ENCODE results near the gene CDCP1. TPM values are rescaled to one million over a fixed set of nuclear protein-coding genes. Genes with fewer than 3 reads are reported as not detected.
A peak's percentile ranks its signal among the peaks of the same experiment; 100 is the strongest.

CDCP1 gene
- total RNA-seq, 2 experiments from 2014 or later = 1.7 to 1.8 TPM

DNA sequence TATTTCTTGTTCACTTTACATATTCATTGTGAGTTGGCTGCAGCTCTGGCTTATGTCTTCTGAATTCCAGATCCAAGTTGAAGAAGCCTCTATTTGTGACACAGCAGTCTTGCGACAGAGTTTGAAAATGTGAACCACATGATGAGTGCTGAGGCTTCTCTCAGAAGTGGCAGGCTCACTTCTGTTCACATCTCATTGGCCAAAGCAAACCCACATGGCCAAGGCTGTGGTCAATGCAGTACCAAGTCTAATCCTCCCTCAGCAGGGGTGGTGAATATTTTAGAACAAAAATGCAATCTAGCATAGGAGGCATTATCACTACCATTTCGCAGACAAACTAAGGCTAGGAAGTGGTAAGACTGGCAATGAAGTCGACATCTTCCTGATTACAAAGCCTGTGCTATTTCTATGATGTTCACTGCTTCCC, 45.2 kb downstream of the CDCP1 start:
- intact Hi-C loops (cut with DNase I, micrococcal nuclease) = no loop called here
- Histone ChIP-seq H3K9me3 (ENCODE audit: control insufficient read depth in 1 of 2, insufficient read depth in 1 of 2, low read length in 2 of 2) (no peaks in the 10 kb centered on the region), H3K36me3 (ENCODE audit: insufficient read depth, low read length) (no peaks in the 10 kb centered on the region), H3K4me1 (ENCODE audit: insufficient read depth, low read length) (peaks cover 21% of the 10 kb centered on the region), H3K27me3 (ENCODE audit: control insufficient read depth in 1 of 2, insufficient read depth in 2 of 2, low read length in 2 of 2) (peaks cover 4 to 10% of the 10 kb centered on the region in 2 experiments), H3K27ac (ENCODE audit: low read depth in 1 of 2, low read length in 2 of 2) (no peak overlapping the region), H3K4me3 (ENCODE audit: low read length) (no peak overlapping the region)
- Mint-ChIP-seq H3K27me3 (peaks cover 21% of the 10 kb centered on the region), H3K9me3 (no peaks in the 10 kb centered on the region), H3K27ac (no peak overlapping the region), H3K4me3 (peak overlapping the region; percentile 10), H3K36me3 (ENCODE audit: low read depth) (no peaks in the 10 kb centered on the region), H3K4me1 (ENCODE audit: low read depth) (peaks cover 38% of the 10 kb centered on the region)
- CTCF ChIA-PET = no interaction called here
- ATAC-seq (ENCODE audit: poor library complexity) (no peak), DNase-seq (peak in 3 of 14 experiments; percentile 17 to 38 (median 33))
- TF ChIP-seq, protein P1, sequence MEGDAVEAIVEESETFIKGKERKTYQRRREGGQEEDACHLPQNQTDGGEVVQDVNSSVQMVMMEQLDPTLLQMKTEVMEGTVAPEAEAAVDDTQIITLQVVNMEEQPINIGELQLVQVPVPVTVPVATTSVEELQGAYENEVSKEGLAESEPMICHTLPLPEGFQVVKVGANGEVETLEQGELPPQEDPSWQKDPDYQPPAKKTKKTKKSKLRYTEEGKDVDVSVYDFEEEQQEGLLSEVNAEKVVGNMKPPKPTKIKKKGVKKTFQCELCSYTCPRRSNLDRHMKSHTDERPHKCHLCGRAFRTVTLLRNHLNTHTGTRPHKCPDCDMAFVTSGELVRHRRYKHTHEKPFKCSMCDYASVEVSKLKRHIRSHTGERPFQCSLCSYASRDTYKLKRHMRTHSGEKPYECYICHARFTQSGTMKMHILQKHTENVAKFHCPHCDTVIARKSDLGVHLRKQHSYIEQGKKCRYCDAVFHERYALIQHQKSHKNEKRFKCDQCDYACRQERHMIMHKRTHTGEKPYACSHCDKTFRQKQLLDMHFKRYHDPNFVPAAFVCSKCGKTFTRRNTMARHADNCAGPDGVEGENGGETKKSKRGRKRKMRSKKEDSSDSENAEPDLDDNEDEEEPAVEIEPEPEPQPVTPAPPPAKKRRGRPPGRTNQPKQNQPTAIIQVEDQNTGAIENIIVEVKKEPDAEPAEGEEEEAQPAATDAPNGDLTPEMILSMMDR (IDR thresholded peaks at IDR 0.05) = no peak
- POLR2A ChIA-PET = interaction anchor here (1.6 kb wide), 1 partner anchor 17 kb away, joined by 6 read pairs; no protein-coding TSS in a partner anchor

DNA sequence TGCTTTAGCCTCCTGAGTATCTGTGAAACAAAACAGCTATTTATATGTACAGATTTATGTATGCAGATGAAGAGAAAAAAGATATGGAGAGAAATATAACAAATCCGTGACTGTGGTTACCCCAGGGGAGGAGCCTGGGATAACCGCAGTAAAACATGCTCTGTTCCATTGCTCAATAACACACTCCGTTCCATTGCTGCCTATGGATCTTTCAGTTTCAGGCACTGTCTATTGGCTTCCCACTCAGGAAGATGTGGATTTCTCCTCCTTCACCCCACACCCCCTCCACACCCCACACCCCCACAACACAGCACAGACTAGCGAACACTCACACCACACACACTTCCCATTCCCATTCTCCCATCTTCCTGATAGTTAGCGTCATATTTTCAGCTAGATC, 47.9 kb downstream of the CDCP1 start:
- H3K36me3 ChIP-seq (ENCODE audit: insufficient read depth, low read length) = no peaks in the 10 kb centered on the region
- no peak overlapping the region for H3K27ac ChIP-seq (ENCODE audit: low read depth in 1 of 2, low read length in 2 of 2)
- H3K36me3 Mint-ChIP-seq (ENCODE audit: low read depth) = no peaks in the 10 kb centered on the region
- TF ChIP-seq, protein P1 (IDR thresholded peaks at IDR 0.05) = no peak
- H3K9me3 ChIP-seq (ENCODE audit: control insufficient read depth in 1 of 2, insufficient read depth in 1 of 2, low read length in 2 of 2) = peaks cover 0 to 8% of the 10 kb centered on the region in 2 experiments
- intact Hi-C loops (cut with DNase I, micrococcal nuclease) = no loop called here
- peaks cover 16% of the 10 kb centered on the region for H3K27me3 Mint-ChIP-seq
- ChIA-PET CTCF (no interaction called here), POLR2A (no interaction called here)
- DNase-seq = no peak
- peaks cover 4% of the 10 kb centered on the region for H3K4me1 ChIP-seq (ENCODE audit: insufficient read depth, low read length)
- peaks cover 12% of the 10 kb centered on the region for H3K4me1 Mint-ChIP-seq (ENCODE audit: low read depth)
- H3K27me3 ChIP-seq (ENCODE audit: control insufficient read depth in 1 of 2, insufficient read depth in 2 of 2, low read length in 2 of 2) = peaks cover 4 to 10% of the 10 kb centered on the region in 2 experiments
- H3K4me3 Mint-ChIP-seq = no peak overlapping the region
- no peak for ATAC-seq (ENCODE audit: poor library complexity)
- H3K4me3 ChIP-seq (ENCODE audit: low read length) = no peak overlapping the region
- H3K27ac Mint-ChIP-seq = no peak overlapping the region
- H3K9me3 Mint-ChIP-seq = no peaks in the 10 kb centered on the region

DNA sequence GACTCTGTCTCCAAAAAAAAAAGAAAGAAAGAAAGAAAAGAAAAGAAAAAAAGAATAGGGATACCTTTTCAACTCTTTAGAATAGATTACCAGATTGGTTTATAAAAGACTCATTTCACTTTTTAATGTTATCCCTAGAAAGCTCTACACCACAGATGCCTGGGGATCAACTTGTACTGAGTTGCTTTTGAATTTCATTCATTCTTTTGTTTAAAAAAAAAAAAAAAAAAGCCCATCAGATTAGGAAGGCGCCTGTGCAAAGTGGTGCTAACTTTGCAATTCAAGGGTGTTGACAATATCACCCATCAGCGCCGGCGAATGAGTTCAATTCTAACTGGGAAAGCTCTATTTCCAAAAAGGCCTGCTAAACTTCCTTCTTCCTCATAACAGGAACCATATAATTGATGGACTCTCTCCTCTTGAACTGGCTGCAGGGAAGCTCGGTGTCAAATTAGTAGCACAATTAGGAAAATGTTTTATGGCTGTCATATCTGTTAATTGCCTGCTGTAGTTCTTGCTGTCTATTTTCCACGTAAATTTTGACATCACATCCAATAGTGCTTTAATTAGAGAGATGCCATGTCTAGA, 48.8 kb downstream of the CDCP1 start:
- H3K36me3 ChIP-seq (ENCODE audit: insufficient read depth, low read length) = no peaks in the 10 kb centered on the region
- peaks cover 4% of the 10 kb centered on the region for H3K4me1 ChIP-seq (ENCODE audit: insufficient read depth, low read length)
- no peak overlapping the region for H3K4me3 ChIP-seq (ENCODE audit: low read length)
- no peak overlapping the region for H3K27ac ChIP-seq (ENCODE audit: low read depth in 1 of 2, low read length in 2 of 2)
- no peak for ATAC-seq (ENCODE audit: poor library complexity)
- intact Hi-C loops (cut with DNase I, micrococcal nuclease) = no loop called here
- TF ChIP-seq, protein P1 (IDR thresholded peaks at IDR 0.05) = no peak
- Mint-ChIP-seq H3K27ac (no peak overlapping the region), H3K27me3 (peaks cover 12% of the 10 kb centered on the region), H3K4me3 (no peak overlapping the region), H3K4me1 (ENCODE audit: low read depth) (peaks cover 8% of the 10 kb centered on the region), H3K9me3 (no peaks in the 10 kb centered on the region), H3K36me3 (ENCODE audit: low read depth) (peaks cover 6% of the 10 kb centered on the region)
- peaks cover 4 to 10% of the 10 kb centered on the region in 2 experiments for H3K27me3 ChIP-seq (ENCODE audit: control insufficient read depth in 1 of 2, insufficient read depth in 2 of 2, low read length in 2 of 2)
- CTCF ChIA-PET = no interaction called here
- no peak for DNase-seq
- POLR2A ChIA-PET = interaction anchor here (0.7 to 1.4 kb wide), 3 partner anchors 8 to 141 kb away, joined by 3 to 6 read pairs (median 4); no protein-coding TSS in a partner anchor
- H3K9me3 ChIP-seq (ENCODE audit: control insufficient read depth in 1 of 2, insufficient read depth in 1 of 2, low read length in 2 of 2) = peaks cover 0 to 8% of the 10 kb centered on the region in 2 experiments
